ENCODE results near the gene NTHL1.

The NTHL1 gene

DNA sequence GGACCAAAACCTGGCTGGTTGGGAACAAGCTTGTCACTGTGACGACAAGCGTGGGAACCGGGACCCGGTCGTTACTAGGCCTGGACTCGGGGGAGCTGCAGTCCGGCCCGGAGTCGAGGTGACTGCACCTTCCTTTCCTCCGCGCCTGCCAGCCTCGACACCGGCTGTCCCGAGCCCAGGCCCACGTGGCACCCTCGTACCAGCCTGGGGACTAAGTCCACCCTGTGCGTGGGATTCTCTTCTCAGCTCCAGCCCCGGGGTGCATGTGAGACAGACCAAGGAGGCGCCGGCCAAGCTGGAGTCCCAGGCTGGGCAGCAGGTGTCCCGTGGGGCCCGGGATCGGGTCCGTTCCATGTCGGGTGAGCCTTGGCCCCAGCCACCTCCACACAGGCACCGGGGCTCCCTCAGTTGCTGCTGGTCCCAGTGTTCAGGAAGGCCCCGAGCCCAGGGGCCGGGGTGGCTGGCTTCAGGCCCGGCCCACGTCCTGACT, 31.7 kb upstream of the NTHL1 start:
- no peak for TF ChIP-seq CTCF (conservative IDR thresholded peaks at IDR 0.05; ENCODE audit: control insufficient read depth, insufficient read depth, low read depth, low read length)
- no peak for DNase-seq (ENCODE audit: low read depth)
- H3K4me3 ChIP-seq (ENCODE audit: control insufficient read depth, low read depth, low read length), result no peak overlapping the region

GRCh38 chr16:2078691-2079090, 31.1 kb upstream of the NTHL1 start:
- DNase-seq (ENCODE audit: low read depth), result no peak
- H3K4me3 ChIP-seq (ENCODE audit: control insufficient read depth, low read depth, low read length), result no peak overlapping the region

GRCh38 chr16:2078096-2078495, 30.5 kb upstream of the NTHL1 start:
- DNase-seq (ENCODE audit: low read depth), result no peak
- H3K4me3 ChIP-seq (ENCODE audit: control insufficient read depth, low read depth, low read length), result no peak overlapping the region
- TF ChIP-seq CTCF (conservative IDR thresholded peaks at IDR 0.05; ENCODE audit: control insufficient read depth, insufficient read depth, low read depth, low read length), result no peak

More at GRCh38 chr16:2078691-2079090, 31.1 kb upstream of the NTHL1 start:
- no peak for TF ChIP-seq CTCF (conservative IDR thresholded peaks at IDR 0.05; ENCODE audit: control insufficient read depth, insufficient read depth, low read depth, low read length)

GRCh38 chr16:2077696-2078095, 30.1 kb upstream of the NTHL1 start:
- H3K4me3 ChIP-seq (ENCODE audit: control insufficient read depth, low read depth, low read length), result no peak overlapping the region
- no peak for DNase-seq (ENCODE audit: low read depth)
- no peak for TF ChIP-seq CTCF (conservative IDR thresholded peaks at IDR 0.05; ENCODE audit: control insufficient read depth, insufficient read depth, low read depth, low read length)

DNA sequence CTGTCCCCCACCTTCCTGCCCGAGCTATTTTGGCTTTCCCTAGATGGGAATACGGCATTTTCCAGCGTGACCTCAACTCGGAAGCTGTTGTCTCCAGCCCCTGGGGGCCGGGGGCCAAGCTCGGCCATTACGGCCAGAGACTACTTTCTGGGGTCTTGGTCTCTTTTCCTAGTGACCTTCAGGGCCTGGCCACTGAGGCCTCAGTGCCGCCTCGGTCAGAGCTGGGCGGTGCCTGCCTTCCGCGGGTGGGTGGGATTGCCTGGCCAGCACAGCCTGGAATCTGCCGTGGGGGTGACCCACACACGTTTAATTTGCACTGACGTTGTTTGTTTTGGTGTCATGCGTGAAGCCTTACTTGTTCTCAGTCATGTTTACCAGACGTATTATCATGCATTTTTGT, 29.4 kb upstream of the NTHL1 start:
- no peak for TF ChIP-seq CTCF (conservative IDR thresholded peaks at IDR 0.05; ENCODE audit: control insufficient read depth, insufficient read depth, low read depth, low read length)
- no peak for DNase-seq (ENCODE audit: low read depth)
- no peak overlapping the region for H3K4me3 ChIP-seq (ENCODE audit: control insufficient read depth, low read depth, low read length)

DNA sequence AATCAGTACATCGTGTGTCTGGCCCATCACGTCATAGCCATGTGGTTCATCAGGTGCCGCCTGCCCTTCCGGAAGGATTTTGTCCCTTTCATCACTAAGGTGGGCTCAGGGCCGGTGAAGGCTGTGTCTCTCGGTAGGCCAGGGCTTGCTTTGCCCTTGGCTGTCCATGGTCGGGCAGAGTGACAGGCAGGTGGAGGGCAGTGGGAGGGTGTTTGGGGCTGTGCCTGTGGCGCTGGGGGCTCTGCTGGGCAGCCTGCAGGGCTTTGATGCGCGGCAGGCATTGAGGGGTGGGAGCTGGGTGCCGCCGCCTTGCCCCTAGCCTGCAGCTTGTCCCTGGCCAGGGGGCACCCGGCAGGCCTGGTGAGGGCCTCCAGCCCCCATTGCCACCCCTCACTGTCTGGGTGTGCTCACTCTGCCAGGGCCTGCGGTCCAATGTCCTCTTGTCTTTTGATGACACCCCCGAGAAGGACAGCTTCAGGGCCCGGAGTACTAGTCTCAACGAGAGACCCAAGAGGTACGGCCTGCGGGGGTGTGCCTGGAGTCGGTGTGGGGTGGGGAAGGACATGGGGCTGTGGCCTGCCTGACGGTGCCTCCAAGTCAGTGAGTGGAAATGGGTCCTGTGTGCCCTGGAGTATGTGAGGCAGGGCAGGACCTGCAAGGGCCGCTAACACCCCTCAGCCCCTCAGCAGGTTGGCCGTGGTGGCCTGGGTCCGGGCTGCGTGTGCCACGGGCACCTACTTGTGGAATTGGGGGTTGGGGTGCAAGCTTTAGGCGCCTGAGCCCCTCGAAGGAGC, 28.6 kb upstream of the NTHL1 start:
- DNase-seq (ENCODE audit: low read depth), result no peak
- TF ChIP-seq CTCF (conservative IDR thresholded peaks at IDR 0.05; ENCODE audit: control insufficient read depth, insufficient read depth, low read depth, low read length), result no peak
- H3K4me3 ChIP-seq (ENCODE audit: control insufficient read depth, low read depth, low read length), result no peak overlapping the region
